Measurements from ENCODE around the gene SEMA7A.

Gene SEMA7A

GRCh38 chr15:74414603-74415338, 19.0 kb downstream of the SEMA7A start:
- DNase-seq: no peak

- DNase-seq: no peak
Observed at GRCh38 chr15:74414081-74414580, 19.6 kb downstream of the SEMA7A start.

- no peak for DNase-seq
Observed at GRCh38 chr15:74413350-74414080, 20.2 kb downstream of the SEMA7A start.

GRCh38 chr15:74412159-74412558, 21.6 kb downstream of the SEMA7A start:
- no peak for DNase-seq

GRCh38 chr15:74411686-74412085, 22.1 kb downstream of the SEMA7A start:
- DNase-seq: no peak

- no peak for DNase-seq
Observed at GRCh38 chr15:74410502-74410901, 23.3 kb downstream of the SEMA7A start.

GRCh38 chr15:74409225-74409624, 24.5 kb downstream of the SEMA7A start:
- no peak for DNase-seq

GRCh38 chr15:74408815-74409214, 24.9 kb downstream of the SEMA7A start:
- no peak for DNase-seq

- no peak for DNase-seq
Observed at GRCh38 chr15:74408385-74408784, 25.4 kb downstream of the SEMA7A start.

GRCh38 chr15:74406992-74407705, 26.6 kb downstream of the SEMA7A start:
- no peak for DNase-seq

- no peak for DNase-seq
Observed at GRCh38 chr15:74406517-74406916, 27.2 kb downstream of the SEMA7A start.

- no peak for DNase-seq
Observed at GRCh38 chr15:74405823-74406222, 27.9 kb downstream of the SEMA7A start.

- DNase-seq: no peak
Observed at GRCh38 chr15:74403991-74404563, 29.7 kb downstream of the SEMA7A start.

GRCh38 chr15:74403588-74403919, 30.2 kb downstream of the SEMA7A start:
- no peak for DNase-seq

GRCh38 chr15:74402873-74403587, 30.7 kb downstream of the SEMA7A start:
- no peak for DNase-seq

- no peak for DNase-seq
Observed at GRCh38 chr15:74402337-74402841, 31.4 kb downstream of the SEMA7A start.

- no peak for DNase-seq
Observed at GRCh38 chr15:74400915-74401757, 32.6 kb downstream of the SEMA7A start.

- no peak for DNase-seq
Observed at GRCh38 chr15:74400313-74400860, 33.4 kb downstream of the SEMA7A start.

GRCh38 chr15:74399511-74400312, 34.0 kb downstream of the SEMA7A start:
- DNase-seq: no peak

- no peak for DNase-seq
Observed at GRCh38 chr15:74399100-74399499, 34.7 kb downstream of the SEMA7A start.
